Measurements from ENCODE around the gene PPP1CC.
A peak's percentile ranks its signal among the peaks of the same experiment; 100 is the strongest.
"Not testable (repeated sequence)": the region's sequence is repeated elsewhere in the genome, so short reads cannot be mapped to it uniquely, and the experiment has no call there.

The PPP1CC gene

DNA sequence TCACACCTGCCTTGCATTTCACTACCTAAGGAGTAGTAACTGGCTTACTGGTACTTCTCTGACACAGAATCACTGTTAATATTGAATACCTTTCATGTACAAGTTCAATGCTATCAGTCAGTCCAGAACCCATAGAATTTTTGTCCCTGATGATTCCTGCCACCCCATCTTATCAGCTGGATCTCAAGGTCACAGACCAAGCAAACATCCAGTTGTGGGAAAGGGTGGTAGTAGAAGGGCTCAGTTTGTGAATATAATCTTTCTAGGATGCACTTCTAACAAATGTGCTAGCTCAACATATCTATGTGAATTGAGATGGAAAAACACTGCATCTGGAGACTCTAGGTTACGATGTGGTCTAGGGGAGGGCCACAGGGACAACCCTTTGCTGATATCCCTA, 14.1 kb downstream of the PPP1CC start:
- Mint-ChIP-seq H3K9me3 (no peaks in the 10 kb centered on the region), H3K4me1 (ENCODE audit: low read depth in 2 of 2) (peaks cover 33 to 52% of the 10 kb centered on the region in 2 donors), H3K27ac (peak overlapping the region; percentile 91 to 92), H3K4me3 (no peak overlapping the region), H3K27me3 (no peaks in the 10 kb centered on the region), H3K36me3 (ENCODE audit: insufficient read depth) (peaks cover 91% of the 10 kb centered on the region)
- DNase-seq (no peak), ATAC-seq (replicated peaks) (no peak)

GRCh38 chr12:110726708-110727369, 15.9 kb downstream of the PPP1CC start:
- Mint-ChIP-seq H3K9me3 (no peaks in the 10 kb centered on the region), H3K36me3 (ENCODE audit: insufficient read depth) (peaks cover 93% of the 10 kb centered on the region), H3K27ac (peak overlapping the region; percentile 91 to 92), H3K4me3 (peak overlapping the region in 1 of 2 donors; percentile 62), H3K27me3 (no peaks in the 10 kb centered on the region), H3K4me1 (ENCODE audit: low read depth in 2 of 2) (peaks cover 30 to 36% of the 10 kb centered on the region in 2 donors)
- DNase-seq (no peak), ATAC-seq (replicated peaks) (no peak)

GRCh38 chr12:110726028-110726427, 16.7 kb downstream of the PPP1CC start:
- ATAC-seq (replicated peaks) (no peak), DNase-seq (no peak)
- peaks cover 25 to 28% of the 10 kb centered on the region in 2 donors for H3K4me1 Mint-ChIP-seq (ENCODE audit: low read depth in 2 of 2)
- H3K36me3 Mint-ChIP-seq (ENCODE audit: insufficient read depth), result peaks cover 94% of the 10 kb centered on the region
- no peaks in the 10 kb centered on the region for H3K9me3 Mint-ChIP-seq
- H3K27me3 Mint-ChIP-seq, result no peaks in the 10 kb centered on the region
- H3K27ac Mint-ChIP-seq, result peak overlapping the region; percentile 6 to 86
- H3K4me3 Mint-ChIP-seq, result no peak overlapping the region

GRCh38 chr12:110725267-110725666, 17.4 kb downstream of the PPP1CC start:
- H3K9me3 Mint-ChIP-seq, result no peaks in the 10 kb centered on the region
- H3K27ac Mint-ChIP-seq, result peak overlapping the region; percentile 6 to 88
- H3K36me3 Mint-ChIP-seq (ENCODE audit: insufficient read depth), result peaks cover 94% of the 10 kb centered on the region
- ATAC-seq (replicated peaks) (no peak), DNase-seq (no peak)
- peaks cover 25% of the 10 kb centered on the region in 2 donors for H3K4me1 Mint-ChIP-seq (ENCODE audit: low read depth in 2 of 2)
- no peaks in the 10 kb centered on the region for H3K27me3 Mint-ChIP-seq
- H3K4me3 Mint-ChIP-seq, result no peak overlapping the region

DNA sequence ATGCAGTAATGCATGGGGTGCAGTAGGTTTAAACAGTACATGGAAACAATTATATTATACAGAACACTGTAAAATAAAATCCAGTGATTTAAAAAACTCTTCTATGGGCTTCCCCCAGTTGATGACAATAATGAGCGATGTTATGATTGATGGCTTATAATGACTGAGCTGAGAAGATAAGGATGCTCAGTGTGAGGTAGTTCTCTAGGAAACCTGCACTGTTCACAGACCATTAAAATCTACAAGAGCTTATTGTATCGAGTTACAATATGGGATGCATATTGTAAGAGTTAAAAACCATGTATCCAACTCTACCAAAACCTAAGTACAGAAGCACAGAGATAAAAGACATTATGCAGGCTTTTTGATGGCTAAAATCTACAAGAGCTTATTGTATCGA, 19.8 kb downstream of the PPP1CC start:
- not testable (repeated sequence) for H3K27ac Mint-ChIP-seq; H3K9me3 Mint-ChIP-seq; ATAC-seq (replicated peaks); DNase-seq; H3K4me3 Mint-ChIP-seq; H3K27me3 Mint-ChIP-seq
- Mint-ChIP-seq H3K4me1 (ENCODE audit: low read depth in 2 of 2) (peaks cover 15 to 24% of the 10 kb centered on the region in 2 donors), H3K36me3 (ENCODE audit: insufficient read depth) (peaks cover 87% of the 10 kb centered on the region)

DNA sequence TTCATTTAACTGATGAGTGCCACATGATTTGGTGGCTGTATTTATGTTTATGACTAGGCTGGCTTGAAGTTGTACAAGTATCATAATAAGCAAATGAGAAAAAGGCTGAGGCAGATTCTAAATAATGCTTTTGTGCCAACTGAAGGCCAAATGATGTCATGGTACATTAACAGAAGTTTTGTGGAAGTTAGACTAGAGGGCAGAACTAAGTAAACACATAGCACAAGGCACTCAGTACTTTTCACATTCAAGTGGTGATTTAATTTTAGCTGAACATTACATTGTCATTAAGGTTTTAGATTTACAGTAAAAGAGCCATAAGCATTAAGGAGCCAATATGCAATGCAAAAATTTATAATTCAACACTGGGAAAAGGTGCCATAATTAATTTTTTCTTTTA, 21.1 kb downstream of the PPP1CC start:
- Mint-ChIP-seq H3K4me3 (no peak overlapping the region), H3K36me3 (ENCODE audit: insufficient read depth) (peaks cover 86% of the 10 kb centered on the region), H3K4me1 (ENCODE audit: low read depth in 2 of 2) (peaks cover 9 to 16% of the 10 kb centered on the region in 2 donors), H3K9me3 (no peaks in the 10 kb centered on the region), H3K27ac (no peak overlapping the region), H3K27me3 (no peaks in the 10 kb centered on the region)
- ATAC-seq (replicated peaks) (no peak), DNase-seq (no peak)

DNA sequence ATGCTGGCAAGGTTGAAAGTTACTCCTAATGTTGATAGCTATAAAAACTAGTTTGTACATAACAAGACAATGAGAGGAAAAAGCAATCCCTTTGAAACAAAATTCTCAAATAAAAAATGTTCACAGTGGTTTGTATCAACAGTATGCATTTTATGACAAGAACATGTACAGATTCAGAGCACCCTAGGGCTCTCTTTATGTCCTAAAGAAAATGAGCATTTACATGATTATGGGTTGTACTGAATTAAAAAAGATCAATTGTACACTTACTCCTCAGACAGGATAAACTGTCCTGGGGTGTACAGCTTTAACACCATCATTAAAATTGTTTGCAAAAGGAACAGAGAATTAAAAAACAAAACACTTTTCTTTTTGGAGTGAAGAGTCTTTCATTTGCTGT, 22.2 kb downstream of the PPP1CC start:
- Mint-ChIP-seq H3K27me3 (no peaks in the 10 kb centered on the region), H3K4me1 (ENCODE audit: low read depth in 2 of 2) (peaks cover 6 to 11% of the 10 kb centered on the region in 2 donors), H3K36me3 (ENCODE audit: insufficient read depth) (peaks cover 77% of the 10 kb centered on the region), H3K4me3 (no peak overlapping the region), H3K27ac (no peak overlapping the region), H3K9me3 (no peaks in the 10 kb centered on the region)
- DNase-seq (no peak), ATAC-seq (replicated peaks) (no peak)

DNA sequence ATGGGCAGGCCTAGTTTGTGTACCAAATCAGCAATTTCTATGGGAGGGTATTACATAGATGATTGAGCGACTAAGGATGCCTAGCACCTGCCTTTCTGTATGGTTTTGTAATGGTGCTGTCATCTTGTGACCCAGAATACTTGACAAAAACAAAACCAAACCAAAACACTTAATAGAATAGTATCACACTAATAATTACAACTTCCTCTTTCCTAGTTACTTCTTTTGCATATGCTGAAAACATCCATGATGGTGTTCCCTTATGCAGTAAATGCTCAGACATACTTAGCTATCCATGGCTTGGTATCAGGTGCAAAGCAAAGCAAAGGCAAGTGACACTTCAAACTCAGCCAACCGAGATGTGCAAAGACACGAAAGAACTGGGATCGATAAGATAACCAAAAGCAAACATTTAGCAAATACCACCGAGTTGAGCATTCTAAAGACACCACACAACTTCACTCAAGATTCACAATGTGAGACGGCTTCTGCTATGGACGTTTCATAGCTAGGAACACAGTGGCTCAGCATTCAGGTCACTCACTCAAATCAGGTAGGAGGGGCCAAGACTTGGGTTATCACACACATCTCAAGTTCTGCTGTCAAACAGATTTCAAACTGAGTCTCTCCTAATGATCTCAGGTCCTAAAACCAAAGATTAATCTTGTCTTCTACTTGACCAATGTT, 24.3 kb downstream of the PPP1CC start:
- H3K4me3 Mint-ChIP-seq, result no peak overlapping the region
- H3K4me1 Mint-ChIP-seq (ENCODE audit: low read depth in 2 of 2), result peaks cover 3 to 7% of the 10 kb centered on the region in 2 donors
- DNase-seq (no peak), ATAC-seq (replicated peaks) (no peak)
- H3K27ac Mint-ChIP-seq, result peak overlapping the region in 1 of 2 donors; percentile 6
- no peaks in the 10 kb centered on the region for H3K9me3 Mint-ChIP-seq
- no peaks in the 10 kb centered on the region for H3K27me3 Mint-ChIP-seq
- H3K36me3 Mint-ChIP-seq (ENCODE audit: insufficient read depth), result peaks cover 60% of the 10 kb centered on the region

DNA sequence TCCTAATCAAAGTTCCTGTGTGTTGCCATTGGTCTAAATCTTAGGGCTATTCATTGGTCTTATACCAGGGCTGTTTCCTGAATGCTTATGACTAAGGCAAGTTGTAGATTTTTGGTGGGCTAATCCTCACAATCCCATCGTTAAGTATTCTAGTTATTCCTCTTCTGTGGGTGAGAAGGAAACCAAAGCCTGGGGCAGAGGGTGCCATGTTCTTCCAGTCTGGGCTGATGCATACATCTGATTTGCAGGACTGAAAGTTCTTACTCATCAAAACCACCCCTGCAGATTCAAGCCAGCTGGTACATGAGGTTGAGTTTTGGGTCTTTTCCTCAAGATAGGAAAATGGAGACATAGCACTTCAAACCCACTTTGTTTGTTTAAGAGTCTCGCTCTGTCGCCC, 25.7 kb downstream of the PPP1CC start:
- Mint-ChIP-seq H3K4me3 (no peak overlapping the region), H3K36me3 (ENCODE audit: insufficient read depth) (peaks cover 48% of the 10 kb centered on the region)
- no peak for DNase-seq

GRCh38 chr12:110708917-110709316, 33.8 kb downstream of the PPP1CC start:
- Mint-ChIP-seq H3K4me3 (no peak overlapping the region), H3K9me3 (no peaks in the 10 kb centered on the region), H3K27ac (no peak overlapping the region), H3K4me1 (ENCODE audit: low read depth in 2 of 2) (no peaks in the 10 kb centered on the region), H3K36me3 (ENCODE audit: insufficient read depth) (no peaks in the 10 kb centered on the region), H3K27me3 (no peaks in the 10 kb centered on the region)
- no peak for DNase-seq
- no peak for ATAC-seq (replicated peaks)

More for the DNA sequence above, 25.7 kb downstream of the PPP1CC start:
- H3K4me1 Mint-ChIP-seq (ENCODE audit: low read depth in 2 of 2), result peaks cover 0 to 7% of the 10 kb centered on the region in 2 donors
- no peaks in the 10 kb centered on the region for H3K27me3 Mint-ChIP-seq
- no peak for ATAC-seq (replicated peaks)
- no peaks in the 10 kb centered on the region for H3K9me3 Mint-ChIP-seq
- H3K27ac Mint-ChIP-seq, result peak overlapping the region in 1 of 2 donors; percentile 26

GRCh38 chr12:110705309-110705708, 37.4 kb downstream of the PPP1CC start:
- Mint-ChIP-seq H3K4me3 (no peak overlapping the region), H3K36me3 (ENCODE audit: insufficient read depth) (no peaks in the 10 kb centered on the region), H3K9me3 (no peaks in the 10 kb centered on the region), H3K27ac (no peak overlapping the region), H3K27me3 (no peaks in the 10 kb centered on the region), H3K4me1 (ENCODE audit: low read depth in 2 of 2) (no peaks in the 10 kb centered on the region)
- DNase-seq (no peak), ATAC-seq (replicated peaks) (no peak)

GRCh38 chr12:110704750-110705149, 37.9 kb downstream of the PPP1CC start:
- no peaks in the 10 kb centered on the region for H3K36me3 Mint-ChIP-seq (ENCODE audit: insufficient read depth)
- H3K4me3 Mint-ChIP-seq, result no peak overlapping the region
- H3K27me3 Mint-ChIP-seq, result no peaks in the 10 kb centered on the region
- H3K9me3 Mint-ChIP-seq, result no peaks in the 10 kb centered on the region
- ATAC-seq (replicated peaks) (no peak), DNase-seq (no peak)
- no peaks in the 10 kb centered on the region for H3K4me1 Mint-ChIP-seq (ENCODE audit: low read depth in 2 of 2)
- H3K27ac Mint-ChIP-seq, result no peak overlapping the region

DNA sequence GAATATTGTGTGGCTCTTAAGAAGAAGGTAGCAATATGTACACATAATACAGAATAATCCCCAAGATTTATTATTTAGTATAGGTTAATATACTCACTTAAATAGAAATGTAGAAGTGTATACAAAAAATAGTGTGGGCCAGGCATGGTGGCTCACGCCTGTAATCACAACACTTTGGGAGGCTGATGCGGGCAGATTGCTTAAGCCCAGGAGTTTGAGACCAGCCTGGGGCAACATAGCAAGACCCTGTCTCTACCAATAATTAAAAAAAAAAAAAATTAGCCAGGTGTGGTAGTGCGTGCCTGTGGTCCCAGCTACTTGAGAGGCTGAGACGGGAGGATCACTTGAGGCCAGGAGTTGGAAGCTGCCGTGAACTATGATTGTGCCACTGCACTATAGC, 38.5 kb downstream of the PPP1CC start:
- no peak for ATAC-seq (replicated peaks)
- no peak for DNase-seq
- H3K36me3 Mint-ChIP-seq (ENCODE audit: insufficient read depth), result no peaks in the 10 kb centered on the region

GRCh38 chr12:110702081-110702480, 40.6 kb downstream of the PPP1CC start:
- ATAC-seq (replicated peaks) (no peak), DNase-seq (no peak)
- Mint-ChIP-seq H3K4me1 (ENCODE audit: low read depth in 2 of 2) (peaks cover 8 to 9% of the 10 kb centered on the region in 2 donors), H3K27ac (no peak overlapping the region), H3K36me3 (ENCODE audit: insufficient read depth) (no peaks in the 10 kb centered on the region), H3K9me3 (no peaks in the 10 kb centered on the region), H3K27me3 (no peaks in the 10 kb centered on the region), H3K4me3 (no peak overlapping the region)

More for the DNA sequence above, 38.5 kb downstream of the PPP1CC start:
- H3K27me3 Mint-ChIP-seq, result no peaks in the 10 kb centered on the region
- H3K4me3 Mint-ChIP-seq, result no peak overlapping the region
- no peaks in the 10 kb centered on the region for H3K9me3 Mint-ChIP-seq
- no peak overlapping the region for H3K27ac Mint-ChIP-seq
- no peaks in the 10 kb centered on the region for H3K4me1 Mint-ChIP-seq (ENCODE audit: low read depth in 2 of 2)
